HEK293 (cell line): ENCODE results near the gene DUSP6.
A peak's percentile ranks its signal among the peaks of the same experiment; 100 is the strongest.

ENCODE experiments used
- ELK4 ChIP-seq: IDR thresholded peaks from 2 replicates; pipeline ENCODE4 v1.6.1; 2011; ENCODE audit warnings: mild to moderate bottlenecking, low read depth, low read length, borderline replicate concordance
- PATZ1 ChIP-seq: fragments of 450-650 bp; formaldehyde crosslinking; IDR thresholded peaks from 2 replicates; pipeline ENCODE4 v1.5.1; 2016; ENCODE audit warnings: missing biosample characterization, missing genetic modification characterization
- PRDM10 ChIP-seq: fragments of 450-650 bp; formaldehyde crosslinking; IDR thresholded peaks from 2 replicates; pipeline ENCODE4 v1.5.1; 2016; ENCODE audit warnings: missing biosample characterization, missing genetic modification characterization
- PRDM4 ChIP-seq: fragments of 450-650 bp; formaldehyde crosslinking; IDR thresholded peaks from 2 replicates; pipeline ENCODE4 v1.5.1; 2017; ENCODE audit warnings: missing biosample characterization, missing genetic modification characterization
- SALL2 ChIP-seq: fragments of 450-650 bp; formaldehyde crosslinking; IDR thresholded peaks from 2 replicates; pipeline ENCODE4 v1.5.0; 2017; ENCODE audit warnings: missing biosample characterization, mild to moderate bottlenecking, missing genetic modification characterization, borderline replicate concordance
- SCRT1 ChIP-seq: fragments of 450-650 bp; formaldehyde crosslinking; IDR thresholded peaks from 2 replicates; pipeline ENCODE4 v1.5.1; 2016; ENCODE audit warnings: missing biosample characterization, missing genetic modification characterization, borderline replicate concordance
- SP2 ChIP-seq: fragments of 450-650 bp; formaldehyde crosslinking; IDR thresholded peaks from 2 replicates; pipeline ENCODE4 v1.5.1; 2016; ENCODE audit warnings: missing biosample characterization, missing genetic modification characterization
- ZBTB11 ChIP-seq: fragments of 450-650 bp; formaldehyde crosslinking; conservative IDR thresholded peaks from 2 replicates; pipeline ENCODE4 v1.5.1; 2016; ENCODE audit warnings: low read depth, missing biosample characterization, missing genetic modification characterization
- ZBTB17 ChIP-seq: fragments of 450-650 bp; formaldehyde crosslinking; IDR thresholded peaks from 2 replicates; pipeline ENCODE4 v1.5.1; 2016; ENCODE audit warnings: missing biosample characterization, missing genetic modification characterization
- ZBTB20 ChIP-seq: fragments of 450-650 bp; formaldehyde crosslinking; IDR thresholded peaks from 2 replicates; pipeline ENCODE4 v1.5.1; 2016; ENCODE audit warnings: missing biosample characterization, missing genetic modification characterization
- ZEB2 ChIP-seq: fragments of 450-650 bp; formaldehyde crosslinking; IDR thresholded peaks from 2 replicates; pipeline ENCODE4 v1.5.1; 2016; ENCODE audit warnings: missing biosample characterization, missing genetic modification characterization
- ZFP37 ChIP-seq: fragments of 450-650 bp; formaldehyde crosslinking; IDR thresholded peaks from 2 replicates; pipeline ENCODE4 v1.5.1; 2016; ENCODE audit warnings: missing biosample characterization, missing genetic modification characterization
- ZNF114 ChIP-seq: fragments of 450-650 bp; formaldehyde crosslinking; IDR thresholded peaks from 2 replicates; pipeline ENCODE4 v1.5.0; 2017; ENCODE audit warnings: missing biosample characterization, missing genetic modification characterization
- ZNF391 ChIP-seq: fragments of 450-650 bp; formaldehyde crosslinking; IDR thresholded peaks from 2 replicates; pipeline ENCODE4 v1.5.1; 2016; ENCODE audit warnings: low read depth, missing biosample characterization, missing genetic modification characterization, borderline replicate concordance
- ZNF473 ChIP-seq: fragments of 450-650 bp; formaldehyde crosslinking; IDR thresholded peaks from 2 replicates; pipeline ENCODE4 v1.5.1; 2017; ENCODE audit warnings: missing biosample characterization, missing genetic modification characterization
- ZNF513 ChIP-seq: fragments of 450-650 bp; IDR thresholded peaks from 2 replicates; pipeline ENCODE4 v1.5.1; 2018; ENCODE audit warnings: missing biosample characterization, missing genetic modification characterization
- ZNF571 ChIP-seq: fragments of 450-650 bp; formaldehyde crosslinking; IDR thresholded peaks from 2 replicates; pipeline ENCODE4 v1.5.0; 2017; ENCODE audit warnings: missing biosample characterization, missing genetic modification characterization
- ZNF600 ChIP-seq: fragments of 450-650 bp; formaldehyde crosslinking; IDR thresholded peaks from 2 replicates; pipeline ENCODE4 v1.5.1; 2016; ENCODE audit warnings: missing biosample characterization, missing genetic modification characterization
- ZNF624 ChIP-seq: fragments of 450-650 bp; formaldehyde crosslinking; IDR thresholded peaks from 2 replicates; pipeline ENCODE4 v1.5.1; 2017; ENCODE audit warnings: missing biosample characterization, missing genetic modification characterization
- ZNF660 ChIP-seq: fragments of 450-650 bp; IDR thresholded peaks from 2 replicates; pipeline ENCODE4 v1.5.1; 2018; ENCODE audit warnings: missing biosample characterization, mild to moderate bottlenecking, missing genetic modification characterization
- ZNF664 ChIP-seq: fragments of 450-650 bp; formaldehyde crosslinking; IDR thresholded peaks from 2 replicates; pipeline ENCODE4 v1.5.1; 2016; ENCODE audit warnings: missing biosample characterization, missing genetic modification characterization
- ZNF747 ChIP-seq: fragments of 450-650 bp; formaldehyde crosslinking; IDR thresholded peaks from 2 replicates; pipeline ENCODE4 v1.5.1; 2016; ENCODE audit warnings: missing biosample characterization, missing genetic modification characterization
- ZNF76 ChIP-seq: fragments of 450-650 bp; formaldehyde crosslinking; IDR thresholded peaks from 2 replicates; pipeline ENCODE4; 2016; ENCODE audit warnings: low read depth, missing biosample characterization, missing genetic modification characterization, borderline replicate concordance
- ZNF776 ChIP-seq: fragments of 450-650 bp; formaldehyde crosslinking; IDR thresholded peaks from 2 replicates; pipeline ENCODE4 v1.5.0; 2017; ENCODE audit warnings: missing biosample characterization, missing genetic modification characterization, borderline replicate concordance
- ZNF785 ChIP-seq: fragments of 450-650 bp; formaldehyde crosslinking; IDR thresholded peaks from 2 replicates; pipeline ENCODE4 v1.5.1; 2016; ENCODE audit warnings: missing biosample characterization, missing genetic modification characterization
- ZNF792 ChIP-seq: fragments of 450-650 bp; formaldehyde crosslinking; IDR thresholded peaks from 2 replicates; pipeline ENCODE4 v1.5.1; 2016; ENCODE audit warnings: missing biosample characterization, missing genetic modification characterization
- ZXDB ChIP-seq: fragments of 450-650 bp; formaldehyde crosslinking; IDR thresholded peaks from 2 replicates; pipeline ENCODE4 v1.5.1; 2016; ENCODE audit warnings: missing biosample characterization, missing genetic modification characterization

Gene DUSP6

GRCh38 chr12:89349814-89350213, 2.5 kb downstream of the DUSP6 start (continued):
- no peak for TF ChIP-seq PRDM4 (tag by site-specific recombination)
- TF ChIP-seq ZNF76 (tag by site-specific recombination) = 0 out of 2 replicates have a peak, but pooled peaks have one; percentile 25
- 0 out of 2 replicates have a peak, but pooled peaks have one; percentile 15 for TF ChIP-seq ZXDB
- TF ChIP-seq ZNF571 = no peak
- no peak for TF ChIP-seq ZNF624 (tag by site-specific recombination)
- TF ChIP-seq ZNF747 = no peak
- TF ChIP-seq ZNF513 = no peak
- TF ChIP-seq PATZ1 = no peak
- TF ChIP-seq ZBTB20 = 0 out of 2 replicates have a peak, but pooled peaks have one; percentile 7
- no peak for TF ChIP-seq ZNF114
- no peak for TF ChIP-seq SCRT1 (tag by site-specific recombination)
- TF ChIP-seq ZNF792 (tag by site-specific recombination) = no peak
- TF ChIP-seq ZNF600 (tag by site-specific recombination) = 0 out of 2 replicates have a peak, but pooled peaks have one; percentile 44
- TF ChIP-seq ZFP37 (tag by site-specific recombination) = no peak
- peak; percentile 90 for TF ChIP-seq ZBTB11 (tag by site-specific recombination)
- peak; percentile 39; the same call in 1 of the 2 replicates for TF ChIP-seq SP2
- no peak for TF ChIP-seq ZNF664
- TF ChIP-seq ZEB2 (tag by site-specific recombination) = no peak
- TF ChIP-seq ZNF391 = no peak
- TF ChIP-seq PRDM10 = peak; percentile 38; the same call in 1 of the 2 replicates
- no peak for TF ChIP-seq ZNF660 (tag by site-specific recombination)
- TF ChIP-seq SALL2 (tag by site-specific recombination) = no peak
- TF ChIP-seq ZBTB17 (tag by site-specific recombination) = peak; percentile 80
- TF ChIP-seq ZNF776 (tag by site-specific recombination) = no peak
- TF ChIP-seq ELK4 = no peak
- TF ChIP-seq ZNF785 (tag by site-specific recombination) = no peak
- no peak for TF ChIP-seq ZNF473 (tag by site-specific recombination)
